ENCODE results near the gene MRPL37.

MRPL37 gene

DNA sequence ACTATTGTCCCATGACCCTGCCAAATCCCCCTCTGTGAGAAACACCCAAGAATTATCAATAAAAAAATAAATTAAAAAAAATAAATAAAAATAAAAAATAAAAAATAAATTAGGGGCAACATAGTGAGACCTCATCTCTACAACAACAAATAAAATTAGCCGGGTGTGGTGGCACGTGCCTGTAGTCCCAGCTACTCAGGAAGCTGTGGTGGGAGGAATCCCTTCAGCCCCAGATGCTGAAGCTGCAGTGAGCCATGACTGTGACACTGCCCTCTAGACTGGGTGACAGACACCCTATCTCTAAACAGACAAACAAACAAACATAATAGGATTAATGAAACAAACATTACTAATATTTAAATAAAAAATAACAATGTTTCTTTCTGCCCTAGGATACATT lies 34.3 kb downstream of the MRPL37 start:
- H3K9ac ChIP-seq (ENCODE audit: low read length): no peak overlapping the region
- no peaks in the 10 kb centered on the region for H4K20me1 ChIP-seq (ENCODE audit: low read depth, low read length)
- H3K27ac ChIP-seq (ENCODE audit: low read depth, low read length): no peak overlapping the region
- no peak for TF ChIP-seq EZH2phosphoT487 (conservative IDR thresholded peaks at IDR 0.05; ENCODE audit: low read length)
- H3K9me3 ChIP-seq (ENCODE audit: insufficient read depth, low read length): no peaks in the 10 kb centered on the region
- H3K4me2 ChIP-seq (ENCODE audit: low read depth, low read length, poor library complexity, severe bottlenecking): no peak overlapping the region
- no peaks in the 10 kb centered on the region for H3K36me3 ChIP-seq (ENCODE audit: low read length)
- H3K4me3 ChIP-seq (ENCODE audit: insufficient read depth, low read length, poor library complexity, severe bottlenecking): no peak overlapping the region
- H3F3A ChIP-seq (ENCODE audit: insufficient read depth): no peaks in the 10 kb centered on the region
- H3K79me2 ChIP-seq (ENCODE audit: insufficient read depth, low read length): no peaks in the 10 kb centered on the region
- H2AFZ ChIP-seq (ENCODE audit: low read depth, low read length, severe bottlenecking): no peak overlapping the region
- H3K27me3 ChIP-seq (ENCODE audit: low read length): no peaks in the 10 kb centered on the region
- H3K9me2 ChIP-seq (replicated peaks; ENCODE audit: insufficient read depth, low read length): no peaks in the 10 kb centered on the region

DNA sequence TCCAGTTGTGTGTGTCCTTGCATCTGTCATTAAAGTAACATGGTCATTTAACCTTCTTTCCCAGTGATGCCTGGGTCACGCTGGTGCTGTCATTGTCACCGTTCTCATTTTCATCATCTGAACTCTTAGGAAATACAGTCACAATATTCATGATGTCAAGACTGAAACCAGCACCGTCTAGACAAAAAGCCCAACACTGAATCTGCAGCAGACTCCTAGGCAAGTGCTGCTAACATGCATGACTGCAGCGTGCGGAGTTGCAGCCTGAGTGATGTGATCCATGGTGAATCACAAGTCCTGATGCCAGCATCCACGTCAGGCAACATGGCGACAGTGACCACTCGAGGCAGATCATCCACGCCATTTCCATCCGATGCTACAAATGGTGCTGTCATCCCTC lies 37.6 kb downstream of the MRPL37 start:
- Histone ChIP-seq H3K27ac (ENCODE audit: low read depth, low read length) (no peak overlapping the region), H2AFZ (ENCODE audit: low read depth, low read length, severe bottlenecking) (no peak overlapping the region), H3F3A (ENCODE audit: insufficient read depth) (no peaks in the 10 kb centered on the region), H3K36me3 (ENCODE audit: low read length) (no peaks in the 10 kb centered on the region), H3K9ac (ENCODE audit: low read length) (no peak overlapping the region), H3K9me3 (ENCODE audit: insufficient read depth, low read length) (no peaks in the 10 kb centered on the region), H3K27me3 (ENCODE audit: low read length) (no peaks in the 10 kb centered on the region), H3K4me2 (ENCODE audit: low read depth, low read length, poor library complexity, severe bottlenecking) (no peak overlapping the region), H3K4me3 (ENCODE audit: insufficient read depth, low read length, poor library complexity, severe bottlenecking) (no peak overlapping the region), H3K79me2 (ENCODE audit: insufficient read depth, low read length) (no peaks in the 10 kb centered on the region), H3K9me2 (replicated peaks; ENCODE audit: insufficient read depth, low read length) (no peaks in the 10 kb centered on the region), H4K20me1 (ENCODE audit: low read depth, low read length) (no peaks in the 10 kb centered on the region)
- TF ChIP-seq, protein P1, sequence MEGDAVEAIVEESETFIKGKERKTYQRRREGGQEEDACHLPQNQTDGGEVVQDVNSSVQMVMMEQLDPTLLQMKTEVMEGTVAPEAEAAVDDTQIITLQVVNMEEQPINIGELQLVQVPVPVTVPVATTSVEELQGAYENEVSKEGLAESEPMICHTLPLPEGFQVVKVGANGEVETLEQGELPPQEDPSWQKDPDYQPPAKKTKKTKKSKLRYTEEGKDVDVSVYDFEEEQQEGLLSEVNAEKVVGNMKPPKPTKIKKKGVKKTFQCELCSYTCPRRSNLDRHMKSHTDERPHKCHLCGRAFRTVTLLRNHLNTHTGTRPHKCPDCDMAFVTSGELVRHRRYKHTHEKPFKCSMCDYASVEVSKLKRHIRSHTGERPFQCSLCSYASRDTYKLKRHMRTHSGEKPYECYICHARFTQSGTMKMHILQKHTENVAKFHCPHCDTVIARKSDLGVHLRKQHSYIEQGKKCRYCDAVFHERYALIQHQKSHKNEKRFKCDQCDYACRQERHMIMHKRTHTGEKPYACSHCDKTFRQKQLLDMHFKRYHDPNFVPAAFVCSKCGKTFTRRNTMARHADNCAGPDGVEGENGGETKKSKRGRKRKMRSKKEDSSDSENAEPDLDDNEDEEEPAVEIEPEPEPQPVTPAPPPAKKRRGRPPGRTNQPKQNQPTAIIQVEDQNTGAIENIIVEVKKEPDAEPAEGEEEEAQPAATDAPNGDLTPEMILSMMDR (IDR thresholded peaks at IDR 0.05; ENCODE audit: insufficient read depth, low read length, poor library complexity, severe bottlenecking): no peak
- no peak for TF ChIP-seq EZH2phosphoT487 (conservative IDR thresholded peaks at IDR 0.05; ENCODE audit: low read length)

DNA sequence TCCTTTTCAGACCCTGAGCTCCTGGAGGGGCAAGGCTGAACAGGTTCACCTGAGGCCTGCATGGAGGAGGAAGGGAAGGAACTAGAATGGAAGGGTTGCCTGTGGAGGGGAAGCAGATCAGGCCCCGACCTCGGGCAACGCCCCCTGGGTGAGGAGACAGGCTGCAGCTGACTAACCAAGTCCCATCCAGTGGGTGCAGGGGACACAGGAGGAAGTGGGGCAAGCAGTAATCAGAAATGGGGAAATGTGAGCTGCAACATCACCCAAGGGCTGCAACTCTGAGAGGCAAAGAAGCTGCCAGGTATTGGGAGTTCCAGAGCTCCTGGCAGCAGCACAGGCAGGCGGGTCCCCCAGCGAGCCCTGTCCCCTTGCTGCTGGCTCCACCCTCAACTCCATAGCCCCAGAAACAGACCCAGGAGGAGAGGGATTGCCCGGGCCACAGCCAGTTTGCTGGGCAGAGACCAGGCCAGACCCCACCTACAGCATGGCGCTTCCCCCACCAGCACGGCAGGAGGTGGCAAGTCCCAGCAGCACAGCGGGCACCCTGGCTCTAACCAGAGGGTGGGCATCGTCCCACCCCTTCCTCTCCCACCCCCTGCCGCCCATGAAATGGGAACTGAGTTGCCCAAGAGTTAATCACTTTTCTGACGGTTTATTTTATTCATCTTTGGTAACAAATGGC lies 38.5 kb downstream of the MRPL37 start:
- no peaks in the 10 kb centered on the region for H3K36me3 ChIP-seq (ENCODE audit: low read length)
- no peaks in the 10 kb centered on the region for H3K9me3 ChIP-seq (ENCODE audit: insufficient read depth, low read length)
- H3K4me3 ChIP-seq (ENCODE audit: insufficient read depth, low read length, poor library complexity, severe bottlenecking): no peak overlapping the region
- no peak overlapping the region for H3K27ac ChIP-seq (ENCODE audit: low read depth, low read length)
- H2AFZ ChIP-seq (ENCODE audit: low read depth, low read length, severe bottlenecking): no peak overlapping the region
- TF ChIP-seq, protein P1 (IDR thresholded peaks at IDR 0.05; ENCODE audit: insufficient read depth, low read length, poor library complexity, severe bottlenecking): no peak
- TF ChIP-seq EZH2phosphoT487 (conservative IDR thresholded peaks at IDR 0.05; ENCODE audit: low read length): no peak
- no peaks in the 10 kb centered on the region for H3K27me3 ChIP-seq (ENCODE audit: low read length)
- no peaks in the 10 kb centered on the region for H4K20me1 ChIP-seq (ENCODE audit: low read depth, low read length)
- H3K79me2 ChIP-seq (ENCODE audit: insufficient read depth, low read length): no peaks in the 10 kb centered on the region
- no peak overlapping the region for H3K4me2 ChIP-seq (ENCODE audit: low read depth, low read length, poor library complexity, severe bottlenecking)
- no peaks in the 10 kb centered on the region for H3K9me2 ChIP-seq (replicated peaks; ENCODE audit: insufficient read depth, low read length)
- H3K9ac ChIP-seq (ENCODE audit: low read length): no peak overlapping the region
- H3F3A ChIP-seq (ENCODE audit: insufficient read depth): no peaks in the 10 kb centered on the region

DNA sequence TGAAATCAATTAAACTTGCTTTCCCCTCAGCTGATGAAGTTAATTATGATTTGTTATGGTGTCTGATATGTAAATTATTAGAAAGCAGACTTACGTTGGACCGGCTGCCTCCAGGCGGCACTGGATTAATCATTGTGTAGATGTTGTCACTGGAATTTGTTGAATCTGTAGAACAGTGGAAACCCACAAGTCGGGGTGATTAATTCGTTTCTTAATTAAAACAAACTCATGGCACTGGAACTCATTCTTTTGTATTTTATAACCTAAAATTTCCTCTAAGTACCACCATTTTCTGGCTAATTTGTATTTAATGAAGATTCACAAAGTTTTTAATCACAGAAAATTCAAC lies 39.0 kb downstream of the MRPL37 start:
- H3K36me3 ChIP-seq (ENCODE audit: low read length): no peaks in the 10 kb centered on the region
- H3K4me2 ChIP-seq (ENCODE audit: low read depth, low read length, poor library complexity, severe bottlenecking): no peak overlapping the region
- no peak overlapping the region for H3K4me3 ChIP-seq (ENCODE audit: insufficient read depth, low read length, poor library complexity, severe bottlenecking)
- H3K9me3 ChIP-seq (ENCODE audit: insufficient read depth, low read length): no peaks in the 10 kb centered on the region
- H3F3A ChIP-seq (ENCODE audit: insufficient read depth): no peaks in the 10 kb centered on the region
- H2AFZ ChIP-seq (ENCODE audit: low read depth, low read length, severe bottlenecking): no peak overlapping the region
- no peak overlapping the region for H3K27ac ChIP-seq (ENCODE audit: low read depth, low read length)
- H3K9ac ChIP-seq (ENCODE audit: low read length): no peak overlapping the region
- no peaks in the 10 kb centered on the region for H3K9me2 ChIP-seq (replicated peaks; ENCODE audit: insufficient read depth, low read length)
- no peaks in the 10 kb centered on the region for H4K20me1 ChIP-seq (ENCODE audit: low read depth, low read length)
- TF ChIP-seq, protein P1 (IDR thresholded peaks at IDR 0.05; ENCODE audit: insufficient read depth, low read length, poor library complexity, severe bottlenecking): no peak
- TF ChIP-seq EZH2phosphoT487 (conservative IDR thresholded peaks at IDR 0.05; ENCODE audit: low read length): no peak
- H3K79me2 ChIP-seq (ENCODE audit: insufficient read depth, low read length): no peaks in the 10 kb centered on the region
- no peaks in the 10 kb centered on the region for H3K27me3 ChIP-seq (ENCODE audit: low read length)
